HG03558 (cell line): ENCODE data around the gene ITPK1.
"Not testable (repeated sequence)": the region's sequence is repeated elsewhere in the genome, so short reads cannot be mapped to it uniquely, and the experiment has no call there.

Experiments
- ATAC-seq: cut with Tn5 transposase; IDR thresholded peaks from one replicate; pipeline ENCODE4 v1.9.1; 2021; ENCODE audit warnings: moderate number of reproducible peaks; ENCODE audit not compliant: unreplicated experiment; ENCODE audit errors: extremely low read depth

The ITPK1 gene

DNA sequence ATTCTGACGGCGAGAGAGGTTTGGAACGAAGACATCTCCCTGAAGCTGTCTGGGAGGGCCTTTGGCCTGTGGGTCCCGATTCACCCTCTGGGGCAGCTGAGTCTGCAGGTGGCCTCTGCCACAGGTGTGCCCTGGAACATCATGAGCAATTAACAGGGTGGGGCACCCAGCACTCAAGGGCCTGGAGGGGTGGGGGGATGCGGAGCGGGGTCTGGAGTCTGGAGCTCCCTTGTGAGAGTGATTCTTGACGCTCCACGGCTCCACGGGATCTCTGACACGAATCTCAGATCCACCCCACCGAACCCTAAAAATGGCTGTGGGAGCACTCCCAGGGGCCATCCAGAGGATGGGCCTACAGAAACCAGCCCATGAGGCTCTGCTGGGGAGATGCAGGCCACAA lies 8.3 kb downstream of the ITPK1 start:
- ATAC-seq: no peak

DNA sequence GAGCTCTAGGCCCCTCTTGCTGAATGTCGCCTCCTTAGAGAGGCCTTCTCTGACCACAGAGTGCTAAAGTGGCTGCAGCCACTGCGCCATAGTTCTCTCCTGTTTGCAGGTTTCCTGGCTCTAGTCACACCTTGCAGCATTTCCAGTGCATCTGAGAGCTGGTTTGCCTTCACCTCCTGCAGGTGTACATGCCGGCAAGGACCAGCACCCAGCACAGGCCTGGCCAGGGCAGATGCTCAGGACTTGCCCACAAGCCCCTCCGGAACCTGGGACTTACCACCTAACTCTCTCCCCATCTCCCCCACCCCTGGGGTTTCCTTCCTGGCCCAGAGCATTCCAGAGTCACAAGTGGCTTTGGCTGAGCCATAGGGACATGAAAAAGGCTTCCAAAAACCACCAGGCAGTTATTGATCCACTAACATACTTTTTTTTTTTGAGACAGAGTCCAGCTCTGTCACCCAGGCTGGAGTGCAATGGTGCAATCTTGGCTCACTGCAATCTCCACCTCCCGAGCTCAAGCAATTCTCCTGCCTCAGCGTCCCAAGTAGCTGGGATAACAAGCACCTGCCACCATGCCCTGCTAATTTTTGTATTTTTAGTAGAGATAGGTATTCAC lies 9.1 kb downstream of the ITPK1 start:
- no peak for ATAC-seq

DNA sequence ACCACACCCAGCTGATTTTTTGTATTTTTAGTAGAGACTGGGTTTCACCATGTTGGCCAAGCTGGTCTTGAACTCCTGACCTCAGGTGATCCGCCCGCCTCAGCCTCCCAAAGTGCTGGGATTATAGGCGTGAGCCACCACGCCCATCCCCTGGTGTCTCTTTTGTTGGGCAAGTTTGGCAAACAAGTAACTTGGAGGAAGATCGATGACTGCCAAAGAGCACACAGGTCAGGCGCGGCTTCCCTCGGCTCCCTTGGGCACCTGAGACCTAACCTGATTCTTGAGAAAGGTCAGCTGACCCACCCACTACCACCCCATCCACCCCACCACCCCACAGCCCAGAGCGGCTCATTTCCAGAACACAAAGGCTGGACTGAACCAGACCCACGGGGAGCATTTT lies 9.9 kb downstream of the ITPK1 start:
- not testable (repeated sequence) for ATAC-seq

DNA sequence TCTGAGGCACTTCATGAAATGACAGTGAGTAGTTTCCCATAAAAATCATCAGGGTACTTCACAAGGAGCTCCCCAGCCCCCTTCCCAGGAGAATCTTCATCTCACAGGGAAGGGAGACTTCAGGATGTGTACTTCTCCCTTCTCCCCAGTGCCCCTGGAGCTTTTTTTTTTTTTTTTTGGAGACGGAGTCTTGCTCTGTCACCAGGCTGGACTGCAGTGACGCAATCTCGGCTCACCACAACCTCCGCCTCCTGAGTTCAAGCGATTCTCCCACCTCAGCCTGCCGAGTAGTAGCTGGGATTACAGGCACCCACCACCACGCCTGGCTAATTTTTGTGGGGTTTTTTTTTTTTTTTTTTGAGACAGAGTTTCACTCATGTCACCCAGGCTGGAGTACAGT lies 10.4 kb downstream of the ITPK1 start:
- ATAC-seq: no peak

DNA sequence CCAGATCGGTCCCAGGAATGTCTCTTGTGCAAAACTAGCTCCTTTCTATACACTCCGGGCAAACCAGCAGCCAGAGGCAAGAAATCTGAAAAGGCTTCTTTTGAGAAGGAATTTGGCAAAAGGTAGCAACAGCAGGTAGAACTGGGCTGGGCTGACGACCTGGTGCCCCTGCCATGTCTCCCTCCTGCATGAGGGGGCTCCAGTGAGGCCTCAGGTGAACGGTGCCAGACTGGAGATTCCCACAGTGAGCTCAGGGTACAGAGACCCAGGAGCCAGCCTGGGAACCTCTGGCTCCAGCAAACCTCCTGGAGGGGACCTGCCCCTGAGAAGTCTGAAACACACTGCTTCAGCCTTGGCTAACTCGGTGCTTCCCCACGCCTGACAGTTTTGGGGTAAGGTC lies 10.8 kb downstream of the ITPK1 start:
- ATAC-seq: no peak

DNA sequence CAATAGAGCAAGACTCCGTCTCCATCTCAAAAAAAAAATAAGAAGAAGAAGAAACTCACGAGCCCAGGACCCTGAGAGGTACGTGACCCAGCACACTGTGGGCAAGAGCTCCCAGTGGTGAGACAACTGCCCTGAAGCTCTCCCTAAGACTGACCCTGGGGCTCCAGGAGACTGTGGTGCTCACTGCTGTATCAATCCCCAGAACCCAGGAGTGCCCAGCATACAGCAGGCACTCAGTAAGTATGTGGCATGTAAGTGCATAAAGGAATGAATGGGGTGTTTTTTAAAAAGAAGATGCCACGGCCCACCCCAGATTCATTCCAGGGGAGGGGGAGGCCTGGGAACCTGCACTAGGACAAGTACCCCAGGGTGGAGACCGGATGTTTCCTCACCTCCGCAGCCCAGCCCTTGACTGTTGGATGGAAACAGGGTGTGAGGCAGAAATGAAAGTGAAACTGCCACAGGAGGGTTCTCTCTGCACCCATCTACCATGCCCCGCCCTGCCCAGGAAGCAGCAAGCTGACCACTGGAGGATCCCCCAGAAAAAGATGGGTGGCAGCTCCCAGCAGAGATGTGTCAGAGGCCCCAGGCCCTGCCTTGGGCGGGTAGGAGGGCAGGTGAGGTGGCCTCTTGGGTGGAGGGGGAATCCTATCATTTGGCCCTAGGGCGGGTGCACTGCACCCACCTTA lies 12.2 kb downstream of the ITPK1 start:
- peak; percentile 84 for ATAC-seq

DNA sequence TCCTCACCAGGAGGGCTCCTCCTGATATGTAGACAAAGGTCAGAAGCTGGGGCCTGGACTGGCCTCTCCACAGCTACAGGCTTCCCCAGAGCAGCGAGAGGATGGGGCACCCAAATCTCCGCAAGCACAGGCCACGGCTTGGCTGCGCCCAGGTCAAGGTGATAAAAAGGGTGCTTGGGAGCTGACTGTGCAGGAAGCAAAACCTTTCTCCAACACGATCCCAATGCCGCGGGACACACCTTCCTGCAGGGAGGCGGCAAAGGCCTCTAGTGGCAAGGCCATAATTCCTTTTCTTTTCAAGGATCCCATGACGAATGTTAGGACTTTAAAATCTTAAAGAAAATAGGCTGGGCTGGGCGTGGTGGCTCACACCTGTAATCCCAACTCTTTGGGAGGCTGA lies 13.6 kb downstream of the ITPK1 start:
- no peak for ATAC-seq

DNA sequence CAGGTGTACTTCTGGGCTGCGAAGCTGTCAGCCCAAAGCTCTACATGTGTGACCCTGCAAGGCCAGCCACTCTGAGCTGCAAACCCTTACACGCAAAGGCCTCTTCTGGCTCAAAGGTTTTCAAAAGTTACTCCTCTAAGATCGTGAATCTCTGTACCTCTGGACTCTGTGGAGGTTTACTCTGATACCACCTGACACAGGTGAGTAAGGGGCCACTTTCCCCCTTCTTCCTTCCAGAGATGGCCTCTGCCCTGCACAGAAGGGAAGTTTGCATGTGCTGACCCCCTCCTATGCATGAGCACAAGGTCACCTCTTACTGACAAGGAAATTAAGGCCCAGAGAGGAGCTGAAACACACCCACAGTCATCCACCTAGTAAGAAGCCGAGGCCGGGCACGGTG lies 14.5 kb downstream of the ITPK1 start:
- ATAC-seq: no peak

DNA sequence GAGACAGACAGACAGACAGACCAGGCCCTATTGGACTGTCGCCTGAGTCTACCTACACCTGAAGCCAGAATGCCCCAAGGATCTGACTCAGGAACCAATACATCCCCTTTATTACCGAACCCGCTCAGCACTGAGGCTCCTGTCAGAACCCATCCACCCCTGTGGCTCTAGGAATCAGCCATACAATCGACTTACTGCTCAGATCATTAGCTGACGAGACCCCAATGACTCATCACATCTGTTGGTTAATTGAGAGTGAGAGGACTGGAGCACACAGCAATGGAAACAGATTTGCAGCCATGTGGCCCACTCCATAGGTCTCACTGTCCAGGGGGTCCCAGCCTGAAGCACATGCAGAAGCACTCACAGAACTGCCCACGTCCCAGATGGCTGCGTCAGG lies 15.2 kb downstream of the ITPK1 start:
- ATAC-seq: no peak

DNA sequence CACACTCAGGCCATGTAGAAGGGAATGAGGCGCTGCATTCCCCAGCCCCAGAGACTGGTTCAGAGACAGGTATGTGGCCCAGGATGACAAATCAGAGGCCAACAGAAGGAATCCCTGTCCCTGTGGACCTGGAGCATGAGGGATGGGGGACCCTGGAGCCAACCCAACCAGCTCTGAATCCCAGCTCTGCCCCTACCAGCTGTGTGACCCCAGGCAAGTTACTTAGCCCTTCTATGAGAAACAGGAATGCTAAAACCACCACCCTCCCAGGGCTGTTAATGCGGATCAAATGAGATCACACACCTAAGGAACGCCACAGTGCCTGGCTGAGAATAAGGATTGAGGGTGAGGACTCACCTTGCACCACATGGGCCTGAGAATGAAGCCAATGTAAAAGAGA lies 15.6 kb downstream of the ITPK1 start:
- ATAC-seq: no peak

DNA sequence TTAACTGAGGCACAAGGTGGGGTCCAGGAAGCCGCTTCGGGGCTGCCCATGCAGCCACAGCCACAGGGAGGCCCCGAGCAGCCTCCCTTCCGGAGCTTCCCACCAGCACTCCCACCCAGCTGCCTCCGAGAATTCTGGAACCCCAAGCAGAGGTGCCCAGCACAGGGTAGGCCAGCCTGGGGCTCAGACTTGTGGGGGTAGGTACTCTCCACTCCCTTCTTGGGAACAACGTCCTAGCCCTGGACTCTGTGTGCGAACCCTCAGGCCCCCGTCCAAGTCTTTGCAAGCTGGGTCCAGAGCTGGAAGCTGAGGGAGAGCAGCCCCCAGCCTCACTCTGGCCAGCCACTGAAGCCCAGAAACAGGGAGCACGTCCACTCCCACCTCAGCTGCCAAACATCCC lies 16.1 kb downstream of the ITPK1 start:
- no peak for ATAC-seq

DNA sequence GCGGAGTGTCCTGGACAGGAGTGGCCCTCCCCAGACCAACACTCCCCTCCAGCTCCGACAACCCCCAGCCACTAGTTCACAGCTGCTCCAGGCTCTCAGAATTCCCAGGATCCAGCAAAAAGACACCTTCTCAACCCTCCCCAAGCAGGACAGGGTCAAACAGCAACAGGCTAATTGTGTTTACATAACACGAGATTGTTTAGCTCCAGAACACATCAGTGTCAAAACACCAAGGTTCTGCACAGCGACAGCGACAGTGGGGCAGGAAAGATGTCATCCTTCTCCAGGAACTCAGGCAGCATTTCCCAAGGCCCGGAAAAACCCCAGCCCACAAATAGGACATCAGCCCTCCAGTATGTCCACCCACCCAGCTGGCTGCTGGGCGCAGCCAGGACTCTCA lies 16.5 kb downstream of the ITPK1 start:
- ATAC-seq: no peak

DNA sequence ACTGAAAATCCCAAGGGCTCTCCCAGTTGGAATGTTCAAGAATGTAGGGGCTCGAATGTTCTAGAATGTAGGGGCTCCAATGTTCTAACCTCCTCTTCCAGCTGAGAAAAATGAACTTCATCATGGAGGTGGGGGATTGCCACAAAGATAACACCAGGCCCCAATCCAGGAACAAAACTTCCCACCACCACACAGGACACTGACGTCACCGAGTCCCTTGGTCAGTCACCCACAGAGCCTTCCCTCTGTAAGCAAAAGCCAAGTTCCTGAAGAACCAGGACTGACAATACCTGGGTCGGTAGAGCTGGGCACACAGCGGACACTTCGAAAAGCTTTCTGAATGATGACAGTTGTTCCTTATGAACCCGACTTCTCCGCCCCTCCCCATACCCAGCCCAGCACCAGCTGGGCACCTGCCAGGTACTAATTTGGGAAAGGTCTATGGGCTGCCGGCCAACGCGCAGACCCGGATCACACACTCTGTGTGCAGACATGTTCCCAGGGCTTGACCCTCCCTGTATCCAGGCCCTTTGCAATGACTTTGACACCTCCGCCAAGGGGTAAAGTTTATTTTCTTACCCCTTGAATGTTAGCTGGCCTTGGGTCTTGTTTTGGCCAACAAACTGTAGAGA lies 18.9 kb downstream of the ITPK1 start:
- no peak for ATAC-seq

DNA sequence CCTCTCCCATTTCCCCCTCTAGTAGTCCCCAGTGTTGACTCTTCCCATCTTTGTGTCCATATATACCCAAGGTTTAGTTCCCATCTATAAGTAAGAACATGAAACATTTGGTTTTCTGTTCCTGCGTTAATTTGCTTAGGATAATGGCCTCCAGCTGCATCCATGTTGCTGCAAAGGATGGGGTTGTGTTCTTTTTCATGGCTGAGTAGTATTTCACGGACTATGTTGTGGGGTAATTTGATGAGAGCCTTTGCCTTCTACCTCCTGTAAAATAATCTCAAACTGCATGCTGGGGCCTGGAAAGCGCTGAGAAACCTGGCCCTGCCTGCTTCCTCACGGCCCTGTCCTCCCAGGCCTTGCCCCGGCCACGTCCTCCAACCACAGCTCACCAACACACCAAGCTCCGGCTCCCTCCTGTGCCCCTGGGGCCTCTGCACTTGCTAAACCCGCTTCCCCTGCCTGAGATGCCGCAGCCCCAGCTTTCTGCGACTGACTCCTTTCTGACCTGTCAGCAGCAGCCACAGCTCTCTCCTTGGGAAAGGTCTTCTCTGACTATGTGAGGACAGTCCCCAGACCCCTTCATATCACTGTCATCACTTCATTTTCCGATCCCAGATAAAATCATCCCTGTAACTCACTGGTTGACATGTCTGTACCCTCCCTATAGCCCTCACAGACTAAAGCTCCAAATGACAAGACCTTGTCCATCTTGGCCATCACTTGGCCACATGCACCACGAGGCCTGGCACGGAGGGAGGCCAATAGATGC lies 19.8 kb downstream of the ITPK1 start:
- ATAC-seq: no peak

DNA sequence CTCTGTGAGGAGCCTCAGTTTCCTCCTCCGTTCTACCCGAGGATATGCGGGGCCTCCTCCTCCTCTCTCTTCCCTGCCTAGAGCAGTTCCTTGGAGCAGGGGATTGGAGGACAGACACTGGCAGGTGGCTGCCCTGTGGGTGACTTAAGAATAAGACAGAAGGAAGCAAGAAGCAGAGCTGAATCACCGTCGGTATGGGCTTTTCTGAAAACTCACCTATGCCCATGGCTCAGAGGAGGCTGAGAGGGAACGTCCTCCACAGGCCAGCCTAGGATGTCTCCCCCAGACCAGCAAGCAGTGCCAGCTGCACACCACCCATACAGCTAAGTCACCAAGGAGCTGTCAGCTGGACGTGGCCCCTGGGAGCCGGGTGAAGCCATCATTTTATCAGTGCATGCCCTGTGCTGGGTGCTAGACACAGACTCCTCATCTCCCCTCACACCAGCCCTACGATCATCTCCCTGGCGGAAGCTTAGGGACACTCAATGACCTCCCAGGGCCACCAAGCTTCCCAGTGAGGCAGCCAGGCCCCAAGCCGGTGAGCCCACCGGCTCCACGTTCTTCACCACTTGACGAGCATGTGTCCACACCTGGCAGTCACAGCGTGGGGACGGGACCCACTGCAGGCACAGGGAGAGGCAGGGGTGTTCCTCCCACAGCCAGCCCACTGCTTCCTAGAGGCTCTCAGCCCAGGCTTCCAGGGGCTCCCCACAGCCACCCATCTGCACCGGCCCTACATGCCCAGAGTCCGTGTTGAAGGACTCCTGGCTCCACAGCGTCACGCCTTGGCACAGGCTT lies 21.4 kb downstream of the ITPK1 start:
- no peak for ATAC-seq

DNA sequence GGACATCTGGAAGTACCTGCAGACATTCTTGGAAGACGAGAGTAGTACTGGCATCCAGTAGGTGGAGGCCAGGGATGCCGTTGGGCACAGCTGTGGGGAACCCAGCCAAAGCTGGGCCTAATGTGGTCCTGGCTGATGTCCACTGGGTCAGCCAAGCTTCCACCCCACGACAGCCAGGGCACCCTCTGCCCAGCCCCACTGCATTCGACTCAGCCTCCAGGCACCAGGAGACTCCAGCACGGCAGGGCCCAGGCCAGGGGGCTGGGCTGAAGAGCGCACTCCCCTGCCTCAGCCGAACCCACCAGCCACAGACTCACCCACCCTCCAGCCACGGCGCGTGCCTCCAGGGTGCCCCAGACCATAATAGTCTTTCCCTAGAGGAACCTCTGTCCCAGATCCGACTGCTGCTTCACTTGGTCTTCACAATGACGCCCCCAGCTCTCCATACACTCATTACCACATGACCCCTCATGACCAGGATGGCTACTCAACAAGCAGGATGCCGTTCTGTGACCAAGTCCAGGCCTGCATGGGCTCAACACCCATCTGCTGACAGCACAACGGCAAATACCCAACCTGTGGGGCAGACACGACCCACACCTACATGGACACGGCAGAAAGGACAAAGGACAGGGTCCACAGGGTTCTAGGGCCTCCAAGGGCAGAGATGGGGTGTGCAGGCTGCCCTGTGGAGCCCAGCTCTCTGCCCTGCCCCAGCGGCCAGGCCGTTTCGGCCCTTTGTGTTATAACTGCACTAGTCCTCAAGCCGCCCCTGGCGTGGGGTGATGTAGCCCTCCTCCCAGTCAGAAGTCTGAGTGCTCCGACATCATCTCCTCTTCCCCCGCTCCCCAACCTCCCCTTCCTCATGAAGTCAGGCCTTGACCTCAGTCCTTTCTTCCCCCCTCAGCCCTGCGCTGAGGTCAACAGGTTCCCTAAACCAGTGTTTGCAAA lies 22.8 kb downstream of the ITPK1 start:
- ATAC-seq: no peak

DNA sequence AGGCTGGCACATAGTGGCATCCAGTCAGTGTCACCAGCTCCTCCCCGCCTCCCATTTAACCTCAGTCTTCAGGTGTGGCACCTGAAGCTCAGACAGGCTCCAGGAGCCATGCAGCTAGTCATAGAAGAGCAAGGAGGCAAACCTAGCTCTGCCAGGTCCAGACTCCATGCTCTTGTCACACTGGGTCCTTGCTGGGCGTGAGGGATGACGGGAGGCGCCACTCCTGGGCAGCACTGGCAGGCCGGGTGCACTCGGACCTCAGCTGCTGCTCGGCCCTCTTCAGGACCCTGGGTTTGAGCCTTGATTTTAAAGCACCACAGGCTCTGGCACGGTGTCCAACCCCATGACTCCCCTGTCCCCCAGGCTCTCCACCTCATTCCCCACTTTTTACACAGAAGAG lies 24.1 kb downstream of the ITPK1 start:
- ATAC-seq: no peak

DNA sequence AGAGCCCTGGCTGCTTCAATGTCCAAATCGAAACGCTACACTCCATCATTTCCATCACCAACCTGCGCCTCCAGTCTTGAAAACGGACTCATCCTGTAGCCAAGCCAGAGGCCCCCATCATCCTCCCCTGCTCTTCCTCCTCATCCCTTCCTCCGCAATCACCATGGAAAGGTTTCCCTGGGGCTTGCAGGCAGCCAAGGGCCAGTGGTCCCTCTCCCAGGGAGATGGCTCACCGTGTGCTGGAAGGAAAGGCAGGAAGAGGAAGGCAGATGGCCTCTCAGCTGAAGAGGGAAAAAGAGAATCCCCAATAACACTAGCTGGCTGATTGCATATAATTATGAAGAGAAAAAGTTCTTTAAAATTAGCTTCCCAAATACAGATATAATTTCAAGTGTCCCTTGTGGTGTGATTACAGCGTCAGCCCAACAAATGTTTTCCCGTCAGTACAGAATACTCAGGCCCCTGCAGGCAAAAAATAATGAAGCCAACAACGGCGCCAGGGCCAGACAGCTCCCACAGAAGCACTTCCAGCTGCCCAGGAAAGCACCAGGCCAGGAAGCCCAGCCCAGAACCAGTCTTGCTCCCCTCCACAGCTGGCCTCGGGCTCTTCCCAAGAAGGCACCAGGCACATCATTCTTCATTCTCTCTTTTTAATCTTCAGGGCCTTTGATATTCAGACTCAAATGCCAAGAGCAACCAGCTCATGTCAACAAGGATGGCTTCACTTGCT lies 24.7 kb downstream of the ITPK1 start:
- no peak for ATAC-seq
